ENCODE data around the gene IGSF21. TPM values are rescaled to one million over a fixed set of nuclear protein-coding genes. Genes with fewer than 3 reads are reported as not detected.

Gene IGSF21
- total RNA-seq, 1 donor from 2014 or later, result 0.94 TPM

GRCh38 chr1:18409609-18410237, 302.1 kb downstream of the IGSF21 start:
- Mint-ChIP-seq H3K9me3 (peaks cover 6% of the 10 kb centered on the region), H3K27me3 (peaks cover 12% of the 10 kb centered on the region), H3K36me3 (no peaks in the 10 kb centered on the region), H3K27ac (no peak overlapping the region), H3K4me3 (no peak overlapping the region), H3K4me1 (ENCODE audit: unreplicated experiment) (peaks cover 8% of the 10 kb centered on the region)
- TF ChIP-seq, protein P1, sequence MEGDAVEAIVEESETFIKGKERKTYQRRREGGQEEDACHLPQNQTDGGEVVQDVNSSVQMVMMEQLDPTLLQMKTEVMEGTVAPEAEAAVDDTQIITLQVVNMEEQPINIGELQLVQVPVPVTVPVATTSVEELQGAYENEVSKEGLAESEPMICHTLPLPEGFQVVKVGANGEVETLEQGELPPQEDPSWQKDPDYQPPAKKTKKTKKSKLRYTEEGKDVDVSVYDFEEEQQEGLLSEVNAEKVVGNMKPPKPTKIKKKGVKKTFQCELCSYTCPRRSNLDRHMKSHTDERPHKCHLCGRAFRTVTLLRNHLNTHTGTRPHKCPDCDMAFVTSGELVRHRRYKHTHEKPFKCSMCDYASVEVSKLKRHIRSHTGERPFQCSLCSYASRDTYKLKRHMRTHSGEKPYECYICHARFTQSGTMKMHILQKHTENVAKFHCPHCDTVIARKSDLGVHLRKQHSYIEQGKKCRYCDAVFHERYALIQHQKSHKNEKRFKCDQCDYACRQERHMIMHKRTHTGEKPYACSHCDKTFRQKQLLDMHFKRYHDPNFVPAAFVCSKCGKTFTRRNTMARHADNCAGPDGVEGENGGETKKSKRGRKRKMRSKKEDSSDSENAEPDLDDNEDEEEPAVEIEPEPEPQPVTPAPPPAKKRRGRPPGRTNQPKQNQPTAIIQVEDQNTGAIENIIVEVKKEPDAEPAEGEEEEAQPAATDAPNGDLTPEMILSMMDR (conservative IDR thresholded peaks at IDR 0.05), result no peak
- no peak for DNase-seq (ENCODE audit: extremely low spot score, unreplicated experiment)

- Mint-ChIP-seq H3K4me1 (ENCODE audit: unreplicated experiment) (peaks cover 8% of the 10 kb centered on the region), H3K27ac (no peak overlapping the region), H3K9me3 (peaks cover 6% of the 10 kb centered on the region), H3K36me3 (no peaks in the 10 kb centered on the region), H3K27me3 (peaks cover 15% of the 10 kb centered on the region), H3K4me3 (no peak overlapping the region)
- TF ChIP-seq, protein P1 (conservative IDR thresholded peaks at IDR 0.05), result no peak
- DNase-seq (ENCODE audit: extremely low spot score, unreplicated experiment), result no peak
Observed at GRCh38 chr1:18410407-18410806, 302.8 kb downstream of the IGSF21 start.

- Mint-ChIP-seq H3K36me3 (no peaks in the 10 kb centered on the region), H3K4me1 (ENCODE audit: unreplicated experiment) (peaks cover 8% of the 10 kb centered on the region), H3K4me3 (no peak overlapping the region), H3K9me3 (peaks cover 6% of the 10 kb centered on the region), H3K27me3 (peaks cover 15% of the 10 kb centered on the region), H3K27ac (no peak overlapping the region)
- DNase-seq (ENCODE audit: extremely low spot score, unreplicated experiment), result no peak
- TF ChIP-seq, protein P1 (conservative IDR thresholded peaks at IDR 0.05), result no peak
Observed at GRCh38 chr1:18411321-18411720, 303.7 kb downstream of the IGSF21 start.

DNA sequence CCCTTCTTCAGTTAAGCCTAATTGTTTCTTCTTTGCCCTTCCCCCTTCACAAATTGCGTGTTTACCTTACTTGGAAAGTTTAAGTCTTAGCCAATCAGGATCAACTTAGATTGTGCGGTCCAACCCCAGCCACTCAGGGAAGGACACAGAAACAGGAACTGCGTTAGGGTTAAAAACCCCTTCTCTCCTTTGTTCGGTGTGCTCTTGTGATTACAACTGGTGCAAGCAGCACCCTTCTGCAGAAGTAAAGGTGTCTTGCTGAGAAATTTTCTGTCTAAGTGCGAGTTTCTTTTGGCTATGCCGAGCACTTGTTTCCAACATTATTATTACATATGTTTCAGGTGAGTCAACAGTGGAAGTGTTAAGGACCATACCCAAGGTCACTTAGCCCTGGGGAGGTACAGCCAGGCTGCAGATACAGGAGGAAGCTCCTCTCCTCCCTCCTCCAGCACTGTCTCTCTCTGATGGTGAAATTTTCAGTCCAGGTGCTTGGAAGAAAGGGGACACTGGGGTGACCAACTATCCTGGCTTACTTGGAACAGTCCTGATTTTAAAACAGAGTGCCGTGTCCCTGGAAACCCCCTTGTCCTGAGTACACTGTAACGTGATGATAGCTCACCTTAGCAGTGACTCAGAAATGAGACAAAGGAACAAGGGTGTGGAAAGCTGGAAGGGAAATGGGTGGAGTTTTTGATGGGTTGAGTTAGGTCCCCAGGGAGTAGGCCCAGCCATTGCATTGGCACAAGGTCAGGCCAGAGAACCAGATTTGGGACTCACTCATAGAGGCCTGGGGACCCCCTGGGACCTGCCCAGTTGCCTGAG, 304.4 kb downstream of the IGSF21 start:
- H3K4me3 Mint-ChIP-seq, result no peak overlapping the region
- TF ChIP-seq, protein P1 (conservative IDR thresholded peaks at IDR 0.05), result no peak
- peaks cover 15% of the 10 kb centered on the region for H3K27me3 Mint-ChIP-seq
- peaks cover 8% of the 10 kb centered on the region for H3K4me1 Mint-ChIP-seq (ENCODE audit: unreplicated experiment)
- no peak overlapping the region for H3K27ac Mint-ChIP-seq
- H3K9me3 Mint-ChIP-seq, result peaks cover 6% of the 10 kb centered on the region
- no peak for DNase-seq (ENCODE audit: extremely low spot score, unreplicated experiment)
- H3K36me3 Mint-ChIP-seq, result no peaks in the 10 kb centered on the region

DNA sequence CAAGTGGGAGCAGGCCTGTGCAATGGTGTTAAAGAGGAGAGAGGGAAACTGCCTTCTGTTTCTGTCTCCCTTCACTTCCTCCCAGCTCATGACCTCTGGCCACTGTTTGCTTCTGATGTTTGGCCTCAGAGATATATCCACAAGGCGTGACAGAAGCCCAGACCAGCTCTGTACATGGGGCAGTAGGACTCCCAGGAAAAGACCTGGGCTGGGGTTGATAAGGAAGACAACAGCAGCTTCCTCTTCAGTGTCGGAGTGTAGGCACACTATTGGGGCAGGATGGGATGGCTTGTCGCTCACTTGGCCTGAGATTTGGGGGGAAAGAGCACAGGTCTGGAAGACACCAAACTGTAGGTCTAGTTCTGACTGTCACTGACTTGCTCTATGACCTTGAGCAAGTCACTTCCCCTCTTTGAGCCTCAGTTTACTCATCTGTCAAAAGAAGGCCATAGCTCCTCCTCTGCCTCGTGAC, 305.3 kb downstream of the IGSF21 start:
- no peaks in the 10 kb centered on the region for H3K36me3 Mint-ChIP-seq
- H3K27ac Mint-ChIP-seq, result no peak overlapping the region
- TF ChIP-seq, protein P1 (conservative IDR thresholded peaks at IDR 0.05), result no peak
- H3K27me3 Mint-ChIP-seq, result peaks cover 18% of the 10 kb centered on the region
- peaks cover 6% of the 10 kb centered on the region for H3K9me3 Mint-ChIP-seq
- H3K4me3 Mint-ChIP-seq, result no peak overlapping the region
- no peak for DNase-seq (ENCODE audit: extremely low spot score, unreplicated experiment)
- H3K4me1 Mint-ChIP-seq (ENCODE audit: unreplicated experiment), result peaks cover 8% of the 10 kb centered on the region
